ENCODE measurements around the gene SKP2.

The SKP2 gene

DNA sequence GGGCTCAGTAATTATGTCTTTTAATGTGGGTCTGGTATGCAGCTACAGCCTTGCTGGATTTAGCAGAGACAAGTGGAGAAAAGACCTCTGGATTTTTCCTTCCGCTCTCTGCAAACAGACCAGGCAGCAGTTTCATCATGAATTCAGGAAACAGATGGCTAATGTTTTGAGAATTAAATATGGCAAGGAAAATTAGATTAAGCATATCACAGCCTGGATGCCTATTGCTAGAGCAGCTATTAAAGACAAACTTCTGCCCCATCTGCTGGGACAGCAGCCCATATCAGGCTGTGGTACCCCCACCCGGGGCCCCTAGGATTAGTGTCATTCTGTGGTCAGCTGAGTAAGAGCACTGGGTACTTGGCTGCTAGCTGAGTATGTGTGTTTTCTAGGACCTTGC is 6.2 kb downstream of the SKP2 start:
- Histone ChIP-seq H3K9ac (ENCODE audit: low read length) (no peak overlapping the region), H3K27me3 (ENCODE audit: low read depth, low read length) (no peaks in the 10 kb centered on the region), H3K4me2 (ENCODE audit: low read length) (no peak overlapping the region), H3K4me1 (ENCODE audit: low read length) (0 out of 2 replicates have a peak, but pooled peaks cover 2% of the 10 kb centered on the region), H3K36me3 (replicated peaks; ENCODE audit: low read depth, low read length) (peaks cover 31% of the 10 kb centered on the region), H3K79me2 (ENCODE audit: low read length) (peaks cover 25% of the 10 kb centered on the region), H2AFZ (ENCODE audit: low read depth, low read length) (no peak overlapping the region), H4K20me1 (ENCODE audit: insufficient read depth, low read length) (no peaks in the 10 kb centered on the region), H3K27ac (ENCODE audit: low read length) (no peak overlapping the region), H3K9me3 (ENCODE audit: insufficient read depth, low read length) (no peaks in the 10 kb centered on the region), H3K4me3 (ENCODE audit: low read length) (no peak overlapping the region)
- TF ChIP-seq EZH2phosphoT487 (IDR thresholded peaks at IDR 0.05; ENCODE audit: low read depth), result no peak
- TF ChIP-seq, protein P1, sequence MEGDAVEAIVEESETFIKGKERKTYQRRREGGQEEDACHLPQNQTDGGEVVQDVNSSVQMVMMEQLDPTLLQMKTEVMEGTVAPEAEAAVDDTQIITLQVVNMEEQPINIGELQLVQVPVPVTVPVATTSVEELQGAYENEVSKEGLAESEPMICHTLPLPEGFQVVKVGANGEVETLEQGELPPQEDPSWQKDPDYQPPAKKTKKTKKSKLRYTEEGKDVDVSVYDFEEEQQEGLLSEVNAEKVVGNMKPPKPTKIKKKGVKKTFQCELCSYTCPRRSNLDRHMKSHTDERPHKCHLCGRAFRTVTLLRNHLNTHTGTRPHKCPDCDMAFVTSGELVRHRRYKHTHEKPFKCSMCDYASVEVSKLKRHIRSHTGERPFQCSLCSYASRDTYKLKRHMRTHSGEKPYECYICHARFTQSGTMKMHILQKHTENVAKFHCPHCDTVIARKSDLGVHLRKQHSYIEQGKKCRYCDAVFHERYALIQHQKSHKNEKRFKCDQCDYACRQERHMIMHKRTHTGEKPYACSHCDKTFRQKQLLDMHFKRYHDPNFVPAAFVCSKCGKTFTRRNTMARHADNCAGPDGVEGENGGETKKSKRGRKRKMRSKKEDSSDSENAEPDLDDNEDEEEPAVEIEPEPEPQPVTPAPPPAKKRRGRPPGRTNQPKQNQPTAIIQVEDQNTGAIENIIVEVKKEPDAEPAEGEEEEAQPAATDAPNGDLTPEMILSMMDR (IDR thresholded peaks at IDR 0.05; ENCODE audit: low read depth, low read length), result no peak

DNA sequence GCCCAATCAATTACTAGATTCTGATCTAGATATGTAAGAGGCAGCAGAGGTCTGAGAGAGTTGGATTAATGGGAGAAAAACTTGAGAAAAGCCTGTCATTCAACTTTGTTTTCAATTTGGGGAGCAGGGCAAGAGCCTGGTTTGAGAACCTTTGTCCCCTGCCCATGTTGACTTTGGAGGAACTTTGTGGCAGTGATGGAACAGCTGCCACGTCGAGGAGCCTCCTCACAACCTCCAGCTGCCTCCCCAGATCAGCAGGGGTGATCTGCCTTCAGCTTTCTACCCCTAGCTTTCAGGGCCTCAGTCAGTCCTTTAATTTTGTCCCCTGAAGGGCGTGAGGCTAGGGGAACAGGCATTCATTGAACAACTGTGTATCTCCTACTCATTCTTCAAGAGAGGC is 8.7 kb downstream of the SKP2 start:
- Histone ChIP-seq H3K4me2 (ENCODE audit: low read length) (no peak overlapping the region), H3K36me3 (replicated peaks; ENCODE audit: low read depth, low read length) (peaks cover 24% of the 10 kb centered on the region), H3K79me2 (ENCODE audit: low read length) (peaks cover 16% of the 10 kb centered on the region; the same call in 1 of the 2 replicates)

DNA sequence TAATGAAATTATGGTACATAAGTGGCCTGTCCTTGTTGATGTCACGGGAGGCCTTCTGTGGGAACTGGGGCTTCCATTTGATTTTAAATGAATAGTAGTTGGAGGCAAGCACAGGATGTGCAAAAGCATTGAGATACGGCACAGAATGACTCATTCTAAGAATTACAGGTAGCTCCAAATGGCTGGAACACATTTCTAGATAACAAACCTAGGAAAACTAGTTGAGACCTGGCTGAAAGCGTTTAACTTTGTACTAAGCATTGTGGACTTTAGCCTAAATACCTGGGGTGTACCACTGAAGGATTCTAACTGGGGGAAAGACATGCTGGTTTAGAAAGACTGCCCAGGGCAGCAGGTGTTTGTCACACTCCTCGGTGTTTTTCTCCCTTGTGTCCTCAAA is 9.4 kb downstream of the SKP2 start:
- no peaks in the 10 kb centered on the region for H4K20me1 ChIP-seq (ENCODE audit: insufficient read depth, low read length)
- H3K36me3 ChIP-seq (replicated peaks; ENCODE audit: low read depth, low read length), result peaks cover 23% of the 10 kb centered on the region
- H3K79me2 ChIP-seq (ENCODE audit: low read length), result peaks cover 16% of the 10 kb centered on the region; the same call in 1 of the 2 replicates
- H3K4me2 ChIP-seq (ENCODE audit: low read length), result no peak overlapping the region
- H3K9me3 ChIP-seq (ENCODE audit: insufficient read depth, low read length), result no peaks in the 10 kb centered on the region
- no peaks in the 10 kb centered on the region for H3K27me3 ChIP-seq (ENCODE audit: low read depth, low read length)
- H3K4me3 ChIP-seq (ENCODE audit: low read length), result no peak overlapping the region
- TF ChIP-seq, protein P1 (IDR thresholded peaks at IDR 0.05; ENCODE audit: low read depth, low read length), result no peak
- no peak for TF ChIP-seq EZH2phosphoT487 (IDR thresholded peaks at IDR 0.05; ENCODE audit: low read depth)
- H3K9ac ChIP-seq (ENCODE audit: low read length), result no peak overlapping the region
- H2AFZ ChIP-seq (ENCODE audit: low read depth, low read length), result no peak overlapping the region
- H3K4me1 ChIP-seq (ENCODE audit: low read length), result no peaks in the 10 kb centered on the region
- no peak overlapping the region for H3K27ac ChIP-seq (ENCODE audit: low read length)

More for the DNA sequence above, 8.7 kb downstream of the SKP2 start:
- no peaks in the 10 kb centered on the region for H3K4me1 ChIP-seq (ENCODE audit: low read length)
- no peak overlapping the region for H3K27ac ChIP-seq (ENCODE audit: low read length)
- H3K4me3 ChIP-seq (ENCODE audit: low read length), result no peak overlapping the region
- no peaks in the 10 kb centered on the region for H3K9me3 ChIP-seq (ENCODE audit: insufficient read depth, low read length)
- TF ChIP-seq EZH2phosphoT487 (IDR thresholded peaks at IDR 0.05; ENCODE audit: low read depth), result no peak
- TF ChIP-seq, protein P1 (IDR thresholded peaks at IDR 0.05; ENCODE audit: low read depth, low read length), result no peak
- no peak overlapping the region for H3K9ac ChIP-seq (ENCODE audit: low read length)
- no peak overlapping the region for H2AFZ ChIP-seq (ENCODE audit: low read depth, low read length)
- H3K27me3 ChIP-seq (ENCODE audit: low read depth, low read length), result no peaks in the 10 kb centered on the region
- H4K20me1 ChIP-seq (ENCODE audit: insufficient read depth, low read length), result no peaks in the 10 kb centered on the region

DNA sequence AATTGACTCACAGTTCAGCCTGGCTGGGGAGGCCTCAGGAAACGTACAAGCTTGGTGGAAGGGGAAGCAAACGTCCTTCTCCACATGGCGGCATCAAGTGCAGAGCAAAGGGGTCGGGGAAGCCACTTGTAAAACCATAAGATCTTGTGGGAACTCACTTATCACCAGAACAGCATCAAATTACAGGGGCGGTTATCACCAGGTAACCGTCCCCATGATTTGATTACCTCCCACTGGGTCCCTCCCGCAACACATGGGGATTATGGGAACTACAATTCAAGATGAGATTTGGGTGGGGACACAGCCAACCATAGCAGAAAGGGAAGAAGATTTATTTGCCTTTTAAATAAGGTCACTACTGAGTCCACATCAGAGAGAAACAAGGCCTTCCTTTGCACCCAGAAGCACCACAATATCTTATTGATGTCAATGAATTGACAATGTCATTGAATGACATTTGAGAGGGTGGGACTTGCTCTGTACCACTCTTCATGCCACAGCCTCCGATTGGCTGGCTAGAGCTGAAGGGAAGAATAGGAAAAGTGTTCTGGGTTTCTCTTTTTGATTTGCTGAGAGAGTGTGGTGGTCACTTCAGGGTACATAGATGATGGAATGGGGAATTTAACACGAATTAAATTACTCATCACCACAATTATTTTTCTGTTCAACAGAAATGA is 11.0 kb downstream of the SKP2 start:
- peaks cover 29% of the 10 kb centered on the region for H3K36me3 ChIP-seq (replicated peaks; ENCODE audit: low read depth, low read length)
- no peak overlapping the region for H3K4me2 ChIP-seq (ENCODE audit: low read length)
- H2AFZ ChIP-seq (ENCODE audit: low read depth, low read length), result no peak overlapping the region
- no peaks in the 10 kb centered on the region for H3K4me1 ChIP-seq (ENCODE audit: low read length)
- no peak overlapping the region for H3K27ac ChIP-seq (ENCODE audit: low read length)
- H3K9ac ChIP-seq (ENCODE audit: low read length), result no peak overlapping the region
- TF ChIP-seq EZH2phosphoT487 (IDR thresholded peaks at IDR 0.05; ENCODE audit: low read depth), result no peak
- TF ChIP-seq, protein P1 (IDR thresholded peaks at IDR 0.05; ENCODE audit: low read depth, low read length), result no peak
- H3K9me3 ChIP-seq (ENCODE audit: insufficient read depth, low read length), result no peaks in the 10 kb centered on the region
- H3K79me2 ChIP-seq (ENCODE audit: low read length), result peaks cover 13% of the 10 kb centered on the region; the same call in 1 of the 2 replicates
- no peaks in the 10 kb centered on the region for H3K27me3 ChIP-seq (ENCODE audit: low read depth, low read length)
- no peaks in the 10 kb centered on the region for H4K20me1 ChIP-seq (ENCODE audit: insufficient read depth, low read length)
- H3K4me3 ChIP-seq (ENCODE audit: low read length), result no peak overlapping the region
